Activated naive CD8-positive, alpha-beta T cell treated with anti-CD3 and anti-CD28 coated beads for 36 hours (primary cell): ENCODE data around the gene S100A16. TPM values are rescaled to one million over a fixed set of nuclear protein-coding genes. Genes with fewer than 3 reads are reported as not detected.
A peak's percentile ranks its signal among the peaks of the same experiment; 100 is the strongest.
"Not testable (repeated sequence)": the region's sequence is repeated elsewhere in the genome, so short reads cannot be mapped to it uniquely, and the experiment has no call there.

Source experiments
- DNase-seq: peaks from one replicate; pipeline ENCODE4 v3.0.0; 2021
- H3K27ac Mint-ChIP-seq: one replicate; pipeline ENCODE4 v1.8.0; 2022; ENCODE audit warnings: mild to moderate bottlenecking, moderate library complexity, mixed read lengths
- H3K27me3 Mint-ChIP-seq: one replicate; pipeline ENCODE4 v1.8.0; 2022; ENCODE audit warnings: mild to moderate bottlenecking, mixed read lengths
- H3K36me3 Mint-ChIP-seq: one replicate; pipeline ENCODE4 v1.8.0; 2021; ENCODE audit warnings: mild to moderate bottlenecking, mixed read lengths
- H3K4me1 Mint-ChIP-seq: one replicate; pipeline ENCODE4 v1.8.0; 2021; ENCODE audit warnings: mixed read lengths
- H3K4me3 Mint-ChIP-seq: one replicate; pipeline ENCODE4 v1.8.0; 2022; ENCODE audit warnings: mild to moderate bottlenecking, moderate library complexity, mixed read lengths
- H3K9me3 Mint-ChIP-seq: one replicate; pipeline ENCODE4 v1.8.0; 2022; ENCODE audit warnings: mixed read lengths
- total RNA-seq, 2 experiments: library from RNA; stranded (reverse); gene quantifications; one replicate each; pipeline ENCODE4 v1.2.3, GENCODE V29; 2021

Gene S100A16
- total RNA-seq, 2 experiments from 2014 or later: not detected

- Mint-ChIP-seq H3K27ac (no peak overlapping the region), H3K9me3 (no peaks in the 10 kb centered on the region), H3K4me1 (peaks cover 32% of the 10 kb centered on the region), H3K36me3 (peaks cover 64% of the 10 kb centered on the region), H3K27me3 (no peaks in the 10 kb centered on the region), H3K4me3 (no peak overlapping the region)
- no peak for DNase-seq
Observed at GRCh38 chr1:153643816-153644215, 30.9 kb upstream of the S100A16 start.

- H3K36me3 Mint-ChIP-seq: peaks cover 64% of the 10 kb centered on the region
Observed at GRCh38 chr1:153643100-153643499, 30.2 kb upstream of the S100A16 start.

GRCh38 chr1:153642161-153642560 is 29.2 kb upstream of the S100A16 start:
- DNase-seq: no peak
- Mint-ChIP-seq H3K9me3 (no peaks in the 10 kb centered on the region), H3K36me3 (peaks cover 64% of the 10 kb centered on the region), H3K27ac (peak overlapping the region; percentile 14), H3K27me3 (no peaks in the 10 kb centered on the region), H3K4me1 (peaks cover 34% of the 10 kb centered on the region), H3K4me3 (no peak overlapping the region)

More at GRCh38 chr1:153643100-153643499, 30.2 kb upstream of the S100A16 start:
- DNase-seq: no peak
- Mint-ChIP-seq H3K9me3 (no peaks in the 10 kb centered on the region), H3K27ac (no peak overlapping the region), H3K4me1 (peaks cover 30% of the 10 kb centered on the region), H3K27me3 (no peaks in the 10 kb centered on the region), H3K4me3 (no peak overlapping the region)

GRCh38 chr1:153640861-153641260 is 27.9 kb upstream of the S100A16 start:
- H3K9me3 Mint-ChIP-seq: no peaks in the 10 kb centered on the region
- H3K27ac Mint-ChIP-seq: no peak overlapping the region
- H3K4me1 Mint-ChIP-seq: peaks cover 35% of the 10 kb centered on the region
- DNase-seq: no peak
- no peaks in the 10 kb centered on the region for H3K27me3 Mint-ChIP-seq
- peaks cover 66% of the 10 kb centered on the region for H3K36me3 Mint-ChIP-seq
- H3K4me3 Mint-ChIP-seq: no peak overlapping the region

GRCh38 chr1:153640213-153640612 is 27.3 kb upstream of the S100A16 start:
- not testable (repeated sequence) for H3K27me3 Mint-ChIP-seq, H3K27ac Mint-ChIP-seq, DNase-seq, H3K9me3 Mint-ChIP-seq, H3K4me3 Mint-ChIP-seq
- H3K4me1 Mint-ChIP-seq: peaks cover 37% of the 10 kb centered on the region
- peaks cover 63% of the 10 kb centered on the region for H3K36me3 Mint-ChIP-seq

- H3K9me3 Mint-ChIP-seq: no peaks in the 10 kb centered on the region
- peaks cover 36% of the 10 kb centered on the region for H3K4me1 Mint-ChIP-seq
- H3K27ac Mint-ChIP-seq: no peak overlapping the region
- no peaks in the 10 kb centered on the region for H3K27me3 Mint-ChIP-seq
- DNase-seq: no peak
- peaks cover 62% of the 10 kb centered on the region for H3K36me3 Mint-ChIP-seq
- H3K4me3 Mint-ChIP-seq: no peak overlapping the region
Observed at GRCh38 chr1:153639280-153639679, 26.3 kb upstream of the S100A16 start.

- no peak overlapping the region for H3K27ac Mint-ChIP-seq
Observed at GRCh38 chr1:153638261-153638660, 25.3 kb upstream of the S100A16 start.

GRCh38 chr1:153636312-153636711 is 23.4 kb upstream of the S100A16 start:
- H3K27ac Mint-ChIP-seq: peak overlapping the region; percentile 97

More at GRCh38 chr1:153638261-153638660, 25.3 kb upstream of the S100A16 start:
- H3K36me3 Mint-ChIP-seq: peaks cover 59% of the 10 kb centered on the region
- no peak for DNase-seq
- no peak overlapping the region for H3K4me3 Mint-ChIP-seq
- no peaks in the 10 kb centered on the region for H3K9me3 Mint-ChIP-seq
- peaks cover 31% of the 10 kb centered on the region for H3K4me1 Mint-ChIP-seq
- no peaks in the 10 kb centered on the region for H3K27me3 Mint-ChIP-seq

GRCh38 chr1:153635872-153636271 is 22.9 kb upstream of the S100A16 start:
- Mint-ChIP-seq H3K27me3 (no peaks in the 10 kb centered on the region), H3K36me3 (peaks cover 46% of the 10 kb centered on the region), H3K9me3 (no peaks in the 10 kb centered on the region), H3K4me1 (peaks cover 28% of the 10 kb centered on the region), H3K27ac (peak overlapping the region; percentile 97), H3K4me3 (peak overlapping the region; percentile 94)
- DNase-seq: no peak

More at GRCh38 chr1:153636312-153636711, 23.4 kb upstream of the S100A16 start:
- H3K9me3 Mint-ChIP-seq: no peaks in the 10 kb centered on the region
- no peak for DNase-seq
- peaks cover 49% of the 10 kb centered on the region for H3K36me3 Mint-ChIP-seq
- H3K4me1 Mint-ChIP-seq: peaks cover 31% of the 10 kb centered on the region
- H3K4me3 Mint-ChIP-seq: peak overlapping the region; percentile 94
- no peaks in the 10 kb centered on the region for H3K27me3 Mint-ChIP-seq

- H3K9me3 Mint-ChIP-seq: no peaks in the 10 kb centered on the region
- H3K36me3 Mint-ChIP-seq: peaks cover 40% of the 10 kb centered on the region
- H3K27ac Mint-ChIP-seq: peak within 1 kb of the TSS; percentile 97
- H3K27me3 Mint-ChIP-seq: no peaks in the 10 kb centered on the region
- H3K4me3 Mint-ChIP-seq: peak within 1 kb of the TSS; percentile 94
- H3K4me1 Mint-ChIP-seq: peaks cover 28% of the 10 kb centered on the region
- DNase-seq: peak; percentile 95
Observed at GRCh38 chr1:153633754-153634665, 21.1 kb upstream of the S100A16 start, which contains the start of gene CHTOP. Gene CHTOP (plus strand): TSS chr1:153634066. CDS start chr1:153636589, 2,523 bp downstream.

GRCh38 chr1:153633161-153633753 is 20.3 kb upstream of the S100A16 start:
- no peak for DNase-seq
- no peaks in the 10 kb centered on the region for H3K9me3 Mint-ChIP-seq
- H3K36me3 Mint-ChIP-seq: peaks cover 39% of the 10 kb centered on the region
- no peaks in the 10 kb centered on the region for H3K27me3 Mint-ChIP-seq
- peak overlapping the region; percentile 94 for H3K4me3 Mint-ChIP-seq
- H3K27ac Mint-ChIP-seq: peak overlapping the region; percentile 97
- H3K4me1 Mint-ChIP-seq: peaks cover 26% of the 10 kb centered on the region

GRCh38 chr1:153631047-153632022 is 18.4 kb upstream of the S100A16 start:
- Mint-ChIP-seq H3K36me3 (peaks cover 24% of the 10 kb centered on the region), H3K4me1 (peaks cover 13% of the 10 kb centered on the region), H3K27ac (peak overlapping the region; percentile 54), H3K27me3 (peaks cover 5% of the 10 kb centered on the region), H3K9me3 (no peaks in the 10 kb centered on the region), H3K4me3 (no peak overlapping the region)
- DNase-seq: no peak

GRCh38 chr1:153630384-153630783 is 17.4 kb upstream of the S100A16 start:
- Mint-ChIP-seq H3K4me1 (peaks cover 10% of the 10 kb centered on the region), H3K4me3 (no peak overlapping the region), H3K27me3 (peaks cover 5% of the 10 kb centered on the region), H3K27ac (no peak overlapping the region), H3K36me3 (peaks cover 16% of the 10 kb centered on the region), H3K9me3 (no peaks in the 10 kb centered on the region)
- DNase-seq: no peak

- H3K4me3 Mint-ChIP-seq: no peak overlapping the region
- H3K27me3 Mint-ChIP-seq: peaks cover 5% of the 10 kb centered on the region
Observed at GRCh38 chr1:153629971-153630370, 17.0 kb upstream of the S100A16 start.

More at GRCh38 chr1:153629971-153630370, 17.0 kb upstream of the S100A16 start:
- Mint-ChIP-seq H3K27ac (no peak overlapping the region), H3K36me3 (peaks cover 14% of the 10 kb centered on the region), H3K9me3 (no peaks in the 10 kb centered on the region), H3K4me1 (peaks cover 10% of the 10 kb centered on the region)
- no peak for DNase-seq
